ENCODE data around the gene PEMT. TPM values are rescaled to one million over a fixed set of nuclear protein-coding genes. Genes with fewer than 3 reads are reported as not detected.
A peak's percentile ranks its signal among the peaks of the same experiment; 100 is the strongest.

Gene PEMT
- total and polyA plus RNA-seq, 9 of the 15 experiments (the other 6 are each of a cell fraction or from before 2014, with no cell fraction given): 1.4 to 36.4 (median 13.6) TPM

DNA sequence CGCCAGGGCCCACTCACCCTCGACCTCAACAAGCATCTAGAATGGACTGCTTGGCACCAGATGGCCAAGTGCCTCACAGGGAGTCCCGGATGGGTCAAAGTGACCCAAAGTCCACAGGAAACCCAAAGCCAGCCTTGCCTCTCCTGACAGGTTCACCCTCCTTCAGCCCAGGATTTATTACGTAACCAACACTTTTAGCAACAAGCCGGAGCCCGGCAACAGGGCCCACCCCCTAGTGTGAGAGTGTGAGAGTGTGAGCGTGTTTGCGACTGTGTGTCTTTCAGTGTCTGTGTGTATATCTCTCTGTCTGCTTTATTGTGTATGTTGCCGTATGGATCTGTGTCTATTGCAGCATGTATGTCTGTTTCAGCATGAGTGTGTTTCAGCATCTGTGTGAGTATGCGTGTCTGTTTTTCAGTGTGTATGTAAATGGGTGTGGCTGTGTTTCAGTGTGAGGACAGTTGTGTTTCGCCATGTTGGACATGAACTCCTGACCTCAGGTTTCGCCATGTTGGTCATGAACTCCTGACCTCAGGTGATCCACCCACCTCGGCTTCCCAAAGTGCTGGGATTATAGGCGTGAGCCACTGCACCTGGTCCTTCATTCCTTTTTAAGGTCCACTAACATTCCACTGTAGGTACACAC lies 13.7 kb upstream of the PEMT start (continued):
- TF ChIP-seq ESRRB (CRISPR knock-in tag; IDR thresholded peaks at IDR 0.05; ENCODE audit: borderline replicate concordance) (no peak), ZNF592 (IDR thresholded peaks at IDR 0.05) (peak; percentile 60; the same call in 1 of the 2 replicates), BDP1 (IDR thresholded peaks at IDR 0.05; ENCODE audit: insufficient read depth, insufficient read length) (no peak), LEF1 (IDR thresholded peaks at IDR 0.05) (0 out of 2 replicates have a peak, but pooled peaks have one; percentile 27), DIDO1 (tag; IDR thresholded peaks at IDR 0.05; ENCODE audit: low read depth) (no peak), NEUROD1 (IDR thresholded peaks at IDR 0.05; ENCODE audit: borderline replicate concordance, low read depth, low read length, partially characterized antibody) (no peak), TRIM24 (IDR thresholded peaks at IDR 0.05) (peak; percentile 13 to 45; a peak in 2 of 4 replicates), NFIC (IDR thresholded peaks at IDR 0.05) (0 out of 2 replicates have a peak, but pooled peaks have one; percentile 4)
- TF ChIP-seq, protein P1, sequence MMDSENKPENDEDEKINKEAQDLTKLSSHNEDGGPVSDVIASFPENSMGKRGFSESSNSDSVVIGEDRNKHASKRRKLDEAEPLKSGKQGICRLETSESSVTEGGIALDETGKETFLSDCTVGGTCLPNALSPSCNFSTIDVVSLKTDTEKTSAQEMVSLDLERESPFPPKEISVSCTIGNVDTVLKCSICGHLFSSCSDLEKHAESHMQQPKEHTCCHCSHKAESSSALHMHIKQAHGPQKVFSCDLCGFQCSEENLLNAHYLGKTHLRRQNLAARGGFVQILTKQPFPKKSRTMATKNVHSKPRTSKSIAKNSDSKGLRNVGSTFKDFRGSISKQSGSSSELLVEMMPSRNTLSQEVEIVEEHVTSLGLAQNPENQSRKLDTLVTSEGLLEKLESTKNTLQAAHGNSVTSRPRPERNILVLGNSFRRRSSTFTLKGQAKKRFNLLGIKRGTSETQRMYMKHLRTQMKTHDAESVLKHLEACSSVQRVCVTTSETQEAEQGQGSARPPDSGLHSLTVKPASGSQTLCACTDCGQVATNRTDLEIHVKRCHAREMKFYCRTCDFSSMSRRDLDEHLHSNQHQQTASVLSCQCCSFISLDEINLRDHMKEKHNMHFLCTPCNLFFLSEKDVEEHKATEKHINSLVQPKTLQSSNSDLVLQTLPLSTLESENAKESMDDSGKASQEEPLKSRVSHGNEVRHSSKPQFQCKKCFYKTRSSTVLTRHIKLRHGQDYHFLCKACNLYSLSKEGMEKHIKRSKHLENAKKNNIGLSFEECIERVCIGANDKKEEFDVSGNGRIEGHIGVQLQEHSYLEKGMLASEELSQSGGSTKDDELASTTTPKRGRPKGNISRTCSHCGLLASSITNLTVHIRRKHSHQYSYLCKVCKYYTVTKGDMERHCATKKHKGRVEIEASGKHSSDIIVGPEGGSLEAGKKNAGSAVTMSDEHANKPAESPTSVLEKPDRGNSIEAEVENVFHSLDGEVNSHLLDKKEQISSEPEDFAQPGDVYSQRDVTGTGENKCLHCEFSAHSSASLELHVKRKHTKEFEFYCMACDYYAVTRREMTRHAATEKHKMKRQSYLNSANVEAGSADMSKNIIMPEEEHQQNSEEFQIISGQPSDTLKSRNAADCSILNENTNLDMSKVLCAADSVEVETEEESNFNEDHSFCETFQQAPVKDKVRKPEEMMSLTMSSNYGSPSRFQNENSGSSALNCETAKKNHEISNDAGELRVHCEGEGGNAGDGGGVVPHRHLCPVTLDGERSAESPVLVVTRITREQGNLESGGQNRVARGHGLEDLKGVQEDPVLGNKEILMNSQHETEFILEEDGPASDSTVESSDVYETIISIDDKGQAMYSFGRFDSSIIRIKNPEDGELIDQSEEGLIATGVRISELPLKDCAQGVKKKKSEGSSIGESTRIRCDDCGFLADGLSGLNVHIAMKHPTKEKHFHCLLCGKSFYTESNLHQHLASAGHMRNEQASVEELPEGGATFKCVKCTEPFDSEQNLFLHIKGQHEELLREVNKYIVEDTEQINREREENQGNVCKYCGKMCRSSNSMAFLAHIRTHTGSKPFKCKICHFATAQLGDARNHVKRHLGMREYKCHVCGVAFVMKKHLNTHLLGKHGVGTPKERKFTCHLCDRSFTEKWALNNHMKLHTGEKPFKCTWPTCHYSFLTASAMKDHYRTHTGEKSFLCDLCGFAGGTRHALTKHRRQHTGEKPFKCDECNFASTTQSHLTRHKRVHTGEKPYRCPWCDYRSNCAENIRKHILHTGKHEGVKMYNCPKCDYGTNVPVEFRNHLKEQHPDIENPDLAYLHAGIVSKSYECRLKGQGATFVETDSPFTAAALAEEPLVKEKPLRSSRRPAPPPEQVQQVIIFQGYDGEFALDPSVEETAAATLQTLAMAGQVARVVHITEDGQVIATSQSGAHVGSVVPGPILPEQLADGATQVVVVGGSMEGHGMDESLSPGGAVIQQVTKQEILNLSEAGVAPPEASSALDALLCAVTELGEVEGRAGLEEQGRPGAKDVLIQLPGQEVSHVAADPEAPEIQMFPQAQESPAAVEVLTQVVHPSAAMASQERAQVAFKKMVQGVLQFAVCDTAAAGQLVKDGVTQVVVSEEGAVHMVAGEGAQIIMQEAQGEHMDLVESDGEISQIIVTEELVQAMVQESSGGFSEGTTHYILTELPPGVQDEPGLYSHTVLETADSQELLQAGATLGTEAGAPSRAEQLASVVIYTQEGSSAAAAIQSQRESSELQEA (IDR thresholded peaks at IDR 0.05; ENCODE audit: low read depth): no peak

Measured in K562 (cell line).